Adrenal gland (tissue), 12 donors: ENCODE results near the gene FBXL16. TPM values are rescaled to one million over a fixed set of nuclear protein-coding genes. Genes with fewer than 3 reads are reported as not detected.
A peak's percentile ranks its signal among the peaks of the same experiment; 100 is the strongest.

Source experiments
- DNase-seq, 7 donors: peaks; one replicate each; pipeline ENCODE4 v3.0.0-alpha.2; 2019 to 2020
- H3K27ac ChIP-seq, 5 donors: fragments of 200-600 bp; sonication (generic) in 4 of 5; 1 replicate in 3 of 5; 2 replicates in 2 of 5; pipeline versions ENCODE4 v1.5.1 to v1.8.0; 2016 to 2020; ENCODE audit warnings: mild to moderate bottlenecking in 1 of 5
- H3K27me3 ChIP-seq: fragments of 200-600 bp; 2 replicates; pipeline ENCODE4 v1.8.0; 2021
- H3K36me3 ChIP-seq, 2 donors: fragments of 200-600 bp; replicated peaks in 1 of 2; 1 replicate in 1 of 2; 2 replicates in 1 of 2; pipeline versions ENCODE4 v1.5.1 to v1.8.0; 2018 to 2022
- H3K4me1 ChIP-seq, 2 donors: fragments of 200-600 bp; replicated peaks in 1 of 2; 1 replicate in 1 of 2; 2 replicates in 1 of 2; pipeline versions ENCODE4 v1.5.1 to v1.8.0; 2018 to 2021
- H3K4me3 ChIP-seq, 4 donors: fragments of 200-600 bp; sonication (generic) in 3 of 4; one replicate each; pipeline ENCODE4 v1.5.1; 2016 to 2018
- H3K9me3 ChIP-seq, 3 donors: fragments of 200-600 bp; sonication (generic) in 1 of 3; replicated peaks in 1 of 3; 1 replicate in 2 of 3; 2 replicates in 1 of 3; pipeline versions ENCODE4 v1.5.1 to v1.8.0; 2016 to 2021
- POLR2A ChIP-seq, 2 donors: fragments of 450-650 bp; IDR thresholded peaks; one replicate each; pipeline ENCODE4 v1.6.1; 2017; ENCODE audit warnings: antibody characterized with exemption in 2 of 2, mild to moderate bottlenecking in 2 of 2, moderate library complexity in 1 of 2
- WGBS, 4 donors: extraction: QIAGEN DNeasy Blood & Tissue Kit in 2 of 4; methylation state at CpG; one replicate each; pipeline versions ENCODE4 v1.1.5 to v1.1.7; 2013 to 2017; 5-methylcytosine and 5-hydroxymethylcytosine counted together
- intact Hi-C, 2 donors: fragments of 100-400 bp; cut with DNase I; formaldehyde crosslinking; loops; one replicate each; pipeline versions ENCODE4 v1.14.1 to v1.15.0; 2022 to 2023
- polyA plus RNA-seq, 3 donors: library from polyadenylated mRNA; stranded (reverse); fragments of 200-250 nt in 2 of 3; fragments of 350-450 nt in 1 of 3; fragmentation: Illumina TruSeq in 1 of 3; extraction: RNeasy Lipid Tissue Mini Kit (QIAGEN cat#74804) in 1 of 3; gene quantifications; one replicate each; pipeline ENCODE4 v1.2.3, GENCODE V29; 2013 to 2014
- total RNA-seq, 9 donors: library from RNA; depleted of rRNA in 4 of 9; stranded (reverse); fragments of >200 nt in 4 of 9; fragments of 120-200 nt in 1 of 9; fragmentation: NEBNext Ultra II Directional in 1 of 9; extraction: Animal tissue kit (Norgen Biotek cat#: 25700) in 1 of 9; gene quantifications; one replicate each; pipeline versions ENCODE4 v1.1.0 to v1.2.4, GENCODE V29; 2013 to 2023
- TF ChIP-seq, protein P1 (sequence below), 6 experiments: fragments of 450-650 bp in 4 of 6; fragments of 200-600 bp in 2 of 6; sonication (generic) in 1 of 6; IDR thresholded peaks; 1 replicate in 5 of 6; 2 replicates in 1 of 6; pipeline versions ENCODE4 v1.5.1 to v1.8.0; 2016 to 2021; ENCODE audit warnings: antibody characterized with exemption in 6 of 6, mild to moderate bottlenecking in 2 of 6, moderate library complexity in 1 of 6
- donor health status: healthy with polysubstance abuse.
- donor health status: Bipolar disorder and iron deficiency.
- donor health status: DM: yes; HTN: yes; CAD: no.
- donor health status: DM: no; HTN: no; CAD: no.
- donor health status: DM: no; HTN: no; CAD: no.
- donor health status: DM: yes; HTN: yes; CAD: no.

FBXL16 gene
- total and polyA plus RNA-seq, 12 donors = 0.17 to 18.3 (median 5.2) TPM; not detected in 1

DNA sequence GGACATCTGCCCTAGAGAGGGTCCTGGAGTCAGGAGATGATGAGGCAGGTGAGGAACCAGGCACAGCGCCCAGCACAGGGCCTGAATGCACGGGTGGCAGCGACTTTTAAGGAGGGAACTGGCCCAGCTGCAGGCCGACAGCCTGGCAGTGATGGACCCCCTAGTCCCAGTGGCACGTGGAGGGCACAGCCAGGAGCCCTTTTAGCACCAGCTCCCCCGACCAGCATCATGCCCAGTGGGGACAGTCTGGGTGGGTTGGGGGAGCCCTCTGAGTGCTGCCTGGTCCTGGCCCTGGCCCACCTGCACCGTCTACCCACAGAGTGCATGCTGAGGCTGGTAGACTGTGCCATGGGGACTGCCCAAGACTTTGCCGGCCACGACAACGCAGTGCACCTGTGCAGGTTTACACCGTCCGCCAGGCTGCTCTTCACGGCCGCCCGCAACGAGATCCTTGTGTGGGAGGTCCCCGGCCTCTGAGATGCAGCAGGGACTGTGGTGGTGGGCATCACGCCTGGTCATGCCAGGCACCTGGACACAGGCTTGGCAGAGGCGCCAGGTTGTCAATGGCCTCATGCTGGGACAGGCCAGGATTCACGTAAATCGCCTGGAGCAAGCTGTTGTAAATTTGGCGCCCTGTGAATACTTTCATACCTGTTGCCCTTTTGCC lies 38.4 kb downstream of the FBXL16 start:
- DNase-seq = no peak
- Histone ChIP-seq H3K27me3 (no peaks in the 10 kb centered on the region), H3K36me3 (peaks cover 0 to 29% of the 10 kb centered on the region in 2 donors), H3K4me1 (peaks cover 7 to 18% of the 10 kb centered on the region in 2 donors), H3K27ac (peak overlapping the region in 3 of 5 donors; percentile 47 to 93 (median 81)), H3K9me3 (no peaks in the 10 kb centered on the region), H3K4me3 (peak overlapping the region in 1 of 4 donors; percentile 87)
- intact Hi-C loops = loop anchor here in 1 of 2 donors (5.0 kb wide), 1 partner anchor 85 kb away; no protein-coding TSS in a partner anchor
- TF ChIP-seq, protein P1, sequence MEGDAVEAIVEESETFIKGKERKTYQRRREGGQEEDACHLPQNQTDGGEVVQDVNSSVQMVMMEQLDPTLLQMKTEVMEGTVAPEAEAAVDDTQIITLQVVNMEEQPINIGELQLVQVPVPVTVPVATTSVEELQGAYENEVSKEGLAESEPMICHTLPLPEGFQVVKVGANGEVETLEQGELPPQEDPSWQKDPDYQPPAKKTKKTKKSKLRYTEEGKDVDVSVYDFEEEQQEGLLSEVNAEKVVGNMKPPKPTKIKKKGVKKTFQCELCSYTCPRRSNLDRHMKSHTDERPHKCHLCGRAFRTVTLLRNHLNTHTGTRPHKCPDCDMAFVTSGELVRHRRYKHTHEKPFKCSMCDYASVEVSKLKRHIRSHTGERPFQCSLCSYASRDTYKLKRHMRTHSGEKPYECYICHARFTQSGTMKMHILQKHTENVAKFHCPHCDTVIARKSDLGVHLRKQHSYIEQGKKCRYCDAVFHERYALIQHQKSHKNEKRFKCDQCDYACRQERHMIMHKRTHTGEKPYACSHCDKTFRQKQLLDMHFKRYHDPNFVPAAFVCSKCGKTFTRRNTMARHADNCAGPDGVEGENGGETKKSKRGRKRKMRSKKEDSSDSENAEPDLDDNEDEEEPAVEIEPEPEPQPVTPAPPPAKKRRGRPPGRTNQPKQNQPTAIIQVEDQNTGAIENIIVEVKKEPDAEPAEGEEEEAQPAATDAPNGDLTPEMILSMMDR (IDR thresholded peaks at IDR 0.05) = no peak
- no peak for TF ChIP-seq POLR2A (IDR thresholded peaks at IDR 0.05)
- WGBS, 4 donors = 82 to 84% (median 83%) methylated on average over 16 to 22 of the region's 22 CpGs

- 88 to 94% (median 90%) methylated on average over 11 to 13 of the region's 13 CpGs for WGBS, 4 donors
- H3K27ac ChIP-seq = peak overlapping the region in 1 of 5 donors; percentile 81
Observed at GRCh38 chr16:666572-666971, 39.0 kb downstream of the FBXL16 start.

DNA sequence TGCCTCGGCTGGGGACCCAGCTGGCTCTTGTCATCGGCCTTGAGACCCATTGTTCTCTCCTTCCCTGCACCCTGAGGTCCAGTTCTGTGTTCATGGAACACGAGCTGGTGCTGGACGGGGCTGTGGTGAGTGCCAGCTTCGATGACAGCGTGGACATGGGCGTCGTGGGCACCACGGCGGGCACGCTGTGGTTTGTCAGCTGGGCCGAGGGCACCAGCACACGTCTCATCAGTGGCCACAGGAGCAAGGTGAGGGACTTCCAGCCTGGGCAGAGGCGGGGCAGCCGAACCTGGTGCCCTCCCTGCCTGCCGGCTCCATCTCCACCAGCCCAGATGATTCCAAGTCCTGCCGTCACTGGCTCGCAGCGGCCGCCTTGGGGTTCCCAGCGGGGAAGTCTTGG lies 43.0 kb downstream of the FBXL16 start:
- intact Hi-C loops = no loop called here
- peaks cover 12 to 18% of the 10 kb centered on the region in 2 donors for H3K4me1 ChIP-seq
- H3K36me3 ChIP-seq = peaks cover 0 to 4% of the 10 kb centered on the region in 2 donors
- H3K27ac ChIP-seq = no peak overlapping the region
- no peaks in the 10 kb centered on the region for H3K27me3 ChIP-seq
- WGBS, 4 donors = 90 to 96% (median 93%) methylated on average over 9 to 21 of the region's 21 CpGs
- H3K9me3 ChIP-seq = no peaks in the 10 kb centered on the region
- DNase-seq = no peak
- TF ChIP-seq POLR2A (IDR thresholded peaks at IDR 0.05) = no peak
- TF ChIP-seq, protein P1 (IDR thresholded peaks at IDR 0.05) = no peak
- H3K4me3 ChIP-seq = no peak overlapping the region

More at GRCh38 chr16:666572-666971, 39.0 kb downstream of the FBXL16 start:
- DNase-seq = no peak
- no peaks in the 10 kb centered on the region for H3K27me3 ChIP-seq
- no peaks in the 10 kb centered on the region for H3K9me3 ChIP-seq
- intact Hi-C loops = loop anchor here in 1 of 2 donors (5.0 kb wide), 1 partner anchor 84 kb away; no protein-coding TSS in a partner anchor
- H3K4me3 ChIP-seq = no peak overlapping the region
- H3K4me1 ChIP-seq = peaks cover 7 to 18% of the 10 kb centered on the region in 2 donors
- H3K36me3 ChIP-seq = peaks cover 0 to 22% of the 10 kb centered on the region in 2 donors
- TF ChIP-seq, protein P1 (IDR thresholded peaks at IDR 0.05) = no peak
- TF ChIP-seq POLR2A (IDR thresholded peaks at IDR 0.05) = no peak

DNA sequence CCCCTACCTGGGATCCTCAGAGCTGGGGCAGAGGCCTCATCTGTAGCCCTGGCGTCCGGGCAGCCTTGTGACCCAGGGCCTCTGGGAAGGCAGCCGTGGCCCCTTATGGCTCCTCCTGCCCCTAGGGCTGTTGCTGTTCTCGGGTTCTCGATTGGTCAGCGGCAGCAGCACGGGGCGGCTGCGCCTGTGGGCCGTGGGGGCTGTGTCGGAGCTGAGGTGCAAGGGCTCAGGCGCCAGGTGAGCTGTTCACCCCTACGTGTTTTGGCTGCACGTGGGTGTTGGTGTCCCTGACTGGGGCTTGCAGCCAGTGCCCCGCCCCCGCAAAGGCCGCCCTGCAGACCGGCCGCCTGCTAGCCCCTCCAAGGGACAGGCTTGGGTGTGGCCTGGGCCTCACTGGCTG lies 43.5 kb downstream of the FBXL16 start:
- 96 to 100% (median 96%) methylated on average over 3 to 19 of the region's 19 CpGs; no CpG with 5 or more reads in 1 of the 4 donors for WGBS, 4 donors
- H3K27me3 ChIP-seq = no peaks in the 10 kb centered on the region
- peaks cover 0 to 4% of the 10 kb centered on the region in 2 donors for H3K36me3 ChIP-seq
- DNase-seq = no peak
- intact Hi-C loops = no loop called here
- H3K9me3 ChIP-seq = no peaks in the 10 kb centered on the region
- no peak overlapping the region for H3K4me3 ChIP-seq
- no peak overlapping the region for H3K27ac ChIP-seq
- peaks cover 12 to 13% of the 10 kb centered on the region in 2 donors for H3K4me1 ChIP-seq
- TF ChIP-seq POLR2A (IDR thresholded peaks at IDR 0.05) = no peak
- TF ChIP-seq, protein P1 (IDR thresholded peaks at IDR 0.05) = no peak
